Measurements from ENCODE around the gene UGCG.

DNA sequence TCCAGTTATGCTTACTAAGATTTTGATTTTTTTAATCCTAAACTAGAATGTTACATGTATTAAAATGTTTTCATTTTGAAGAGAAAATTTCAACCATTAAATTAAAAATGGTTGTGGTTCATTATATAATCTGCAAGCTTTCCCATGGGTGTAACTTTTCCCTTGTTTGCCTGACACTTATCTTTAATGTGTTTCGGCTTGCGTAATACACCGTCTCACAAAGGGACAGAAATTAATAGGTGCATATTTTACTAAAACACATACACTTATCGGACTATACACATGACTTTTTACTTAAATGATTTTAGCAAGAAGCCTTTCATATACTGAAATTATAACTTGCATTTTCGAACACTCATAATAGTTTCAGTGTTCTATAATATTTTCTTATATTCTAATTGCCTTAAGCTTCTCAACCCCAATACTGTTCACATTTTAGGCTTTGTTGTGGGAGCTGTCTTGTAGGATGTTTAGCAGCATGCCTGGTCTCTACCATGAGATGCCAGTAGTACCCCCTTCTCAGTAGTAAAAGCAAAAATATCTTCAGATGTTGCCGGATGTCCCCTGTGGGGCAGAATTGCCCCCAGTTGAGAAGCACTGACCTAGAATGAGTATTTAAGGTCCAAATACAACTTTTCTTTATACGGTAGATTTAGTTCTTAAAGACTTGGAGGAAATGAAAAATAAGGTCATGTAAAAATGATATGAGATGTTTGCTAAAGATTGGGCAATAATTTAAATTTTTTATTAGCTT, 28.6 kb downstream of the UGCG start:
- TF ChIP-seq TFCP2L1 (CRISPR knock-in tag; IDR thresholded peaks at IDR 0.05) (no peak), RAD21 (conservative IDR thresholded peaks at IDR 0.05 in 1 of 2, IDR thresholded peaks at IDR 0.05 in 1 of 2) (no peak), NR3C1 (IDR thresholded peaks at IDR 0.05) (no peak), KDM5A (IDR thresholded peaks at IDR 0.05) (no peak), POLR2A (IDR thresholded peaks at IDR 0.05; ENCODE audit: low read length) (no peak), JUN (IDR thresholded peaks at IDR 0.05) (no peak)
- TF ChIP-seq, protein P1, sequence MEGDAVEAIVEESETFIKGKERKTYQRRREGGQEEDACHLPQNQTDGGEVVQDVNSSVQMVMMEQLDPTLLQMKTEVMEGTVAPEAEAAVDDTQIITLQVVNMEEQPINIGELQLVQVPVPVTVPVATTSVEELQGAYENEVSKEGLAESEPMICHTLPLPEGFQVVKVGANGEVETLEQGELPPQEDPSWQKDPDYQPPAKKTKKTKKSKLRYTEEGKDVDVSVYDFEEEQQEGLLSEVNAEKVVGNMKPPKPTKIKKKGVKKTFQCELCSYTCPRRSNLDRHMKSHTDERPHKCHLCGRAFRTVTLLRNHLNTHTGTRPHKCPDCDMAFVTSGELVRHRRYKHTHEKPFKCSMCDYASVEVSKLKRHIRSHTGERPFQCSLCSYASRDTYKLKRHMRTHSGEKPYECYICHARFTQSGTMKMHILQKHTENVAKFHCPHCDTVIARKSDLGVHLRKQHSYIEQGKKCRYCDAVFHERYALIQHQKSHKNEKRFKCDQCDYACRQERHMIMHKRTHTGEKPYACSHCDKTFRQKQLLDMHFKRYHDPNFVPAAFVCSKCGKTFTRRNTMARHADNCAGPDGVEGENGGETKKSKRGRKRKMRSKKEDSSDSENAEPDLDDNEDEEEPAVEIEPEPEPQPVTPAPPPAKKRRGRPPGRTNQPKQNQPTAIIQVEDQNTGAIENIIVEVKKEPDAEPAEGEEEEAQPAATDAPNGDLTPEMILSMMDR (IDR thresholded peaks at IDR 0.05), result no peak
- TF ChIP-seq, protein P2, sequence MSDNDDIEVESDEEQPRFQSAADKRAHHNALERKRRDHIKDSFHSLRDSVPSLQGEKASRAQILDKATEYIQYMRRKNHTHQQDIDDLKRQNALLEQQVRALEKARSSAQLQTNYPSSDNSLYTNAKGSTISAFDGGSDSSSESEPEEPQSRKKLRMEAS (IDR thresholded peaks at IDR 0.05), result no peak
